NCI-H187 treated with DMSO at 0.1 percent for 48 hours (cell line): Measurements from ENCODE around the gene SLAMF8.

Experiments used
- DNase-seq: peaks from one replicate; lab custom pipeline; 2025; lab: John Stamatoyannopoulos, UW

Gene SLAMF8

DNA sequence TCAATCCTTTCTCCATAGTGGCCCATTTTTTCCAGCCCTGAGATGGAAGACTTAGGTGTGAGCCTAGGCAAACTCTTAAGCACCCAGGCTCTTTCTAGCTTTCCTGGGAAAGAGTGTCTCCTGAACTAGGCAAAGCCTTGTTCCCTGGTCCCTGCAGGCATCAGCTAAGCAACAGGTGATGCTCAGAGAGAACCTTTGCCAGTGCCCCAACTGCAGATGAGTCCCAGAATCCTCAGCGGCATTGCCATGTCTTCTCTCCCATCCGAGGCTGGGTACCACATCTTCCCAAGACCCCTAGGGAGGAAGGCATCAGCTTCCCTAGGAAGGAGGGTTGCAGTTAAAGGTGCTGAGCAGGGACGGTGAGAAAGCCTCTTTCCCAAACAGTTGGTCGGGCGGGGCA is 44.0 kb downstream of the SLAMF8 start:
- DNase-seq: no peak

DNA sequence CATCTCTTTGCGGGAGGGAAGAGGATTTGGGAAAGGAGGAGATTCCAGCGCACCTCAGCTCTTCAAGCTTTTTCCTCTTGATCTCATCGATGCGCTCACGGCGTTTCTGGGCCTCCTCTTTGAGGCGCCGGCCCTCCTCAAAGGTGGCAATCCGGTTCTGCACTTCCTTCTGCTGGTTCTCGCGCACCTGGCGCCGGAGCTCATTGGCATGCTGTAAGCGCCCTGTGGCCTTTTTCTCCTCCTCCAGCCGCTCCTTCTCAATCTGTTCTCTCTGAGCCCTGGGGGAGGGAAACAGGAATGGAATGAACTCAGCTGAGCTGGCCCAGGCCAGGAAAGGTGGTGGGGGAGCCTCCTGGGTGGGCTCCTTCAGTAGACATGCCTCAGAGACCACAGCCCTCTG is 46.2 kb downstream of the SLAMF8 start:
- DNase-seq: no peak

DNA sequence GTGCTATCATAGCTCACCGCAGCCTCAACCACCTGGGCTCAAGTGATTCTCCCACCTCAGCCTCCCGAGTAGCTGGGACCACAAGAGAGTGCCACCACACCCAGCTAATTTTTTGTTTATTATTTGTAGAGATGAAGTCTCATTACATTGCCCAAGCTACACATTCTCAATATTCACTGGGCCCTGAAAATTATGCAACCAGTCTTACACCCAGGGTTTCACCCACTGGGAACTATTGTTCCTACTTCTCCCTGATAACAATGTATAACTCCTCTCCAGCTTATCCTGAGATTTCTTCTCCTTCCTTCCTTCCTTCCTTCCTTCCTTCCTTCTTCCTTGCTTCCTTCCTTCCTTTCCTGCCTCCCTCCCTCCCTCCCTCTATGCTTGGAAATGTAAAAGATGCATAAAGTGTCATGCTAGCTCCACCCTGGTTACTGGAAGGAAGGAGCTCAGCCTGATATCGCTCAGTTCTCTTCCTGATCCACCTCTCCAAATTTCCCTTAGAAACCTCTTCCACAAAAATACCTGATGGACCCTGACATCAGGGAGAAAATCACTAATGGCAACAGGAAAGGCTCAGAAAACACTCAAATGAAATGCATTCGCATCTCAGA is 47.0 kb downstream of the SLAMF8 start:
- no peak for DNase-seq

DNA sequence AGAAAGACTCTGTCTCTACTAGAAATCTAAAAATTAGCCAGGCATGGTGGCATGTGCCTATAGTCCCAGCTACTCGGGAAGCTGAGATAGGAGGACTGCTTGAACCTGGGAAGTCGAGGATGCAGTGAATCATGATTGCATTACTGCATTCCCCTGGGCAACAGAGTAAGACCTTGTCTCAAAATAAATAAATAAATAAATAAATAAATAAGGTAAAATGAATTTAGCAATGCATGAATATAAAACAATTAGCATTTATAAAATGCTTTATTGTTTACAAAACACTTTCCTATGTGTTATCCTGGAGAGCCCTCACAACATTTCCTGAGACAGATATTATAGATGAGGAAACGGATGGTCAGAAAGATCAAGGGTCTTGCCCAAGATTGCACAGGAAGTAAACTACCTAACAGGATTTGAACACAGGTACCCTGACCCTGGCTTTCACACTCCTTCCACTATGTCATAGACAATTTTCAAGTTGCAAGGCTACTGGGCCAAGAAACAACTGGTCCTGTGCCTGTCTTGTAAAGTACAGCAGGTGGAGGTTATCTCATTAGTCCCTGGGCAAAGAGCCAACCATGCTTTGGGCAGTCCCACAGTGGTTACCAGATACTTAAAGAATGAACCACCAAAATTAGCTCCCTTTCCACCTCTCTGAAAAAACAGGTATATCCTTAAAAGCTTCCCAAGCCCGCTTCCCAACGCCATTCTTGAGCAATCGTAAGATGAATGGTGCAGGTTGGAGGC is 51.2 kb downstream of the SLAMF8 start:
- DNase-seq: no peak

DNA sequence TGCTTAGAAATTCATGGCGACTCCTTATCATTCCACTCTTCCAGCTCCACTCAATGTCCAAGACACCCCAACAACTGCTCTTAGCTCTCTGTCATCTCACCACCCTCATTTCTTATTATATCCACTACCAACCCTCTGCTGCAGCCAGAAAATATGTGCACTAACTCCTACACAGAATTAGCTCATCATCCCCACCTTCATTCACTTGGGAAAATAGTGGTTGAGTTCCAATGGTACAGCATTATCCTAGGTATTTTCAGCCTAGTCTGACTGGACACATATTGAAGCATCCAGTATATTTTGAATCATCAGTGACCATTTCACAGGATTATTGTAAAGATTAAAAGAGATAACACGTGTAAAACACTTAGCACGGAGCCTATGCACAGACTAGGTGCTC is 52.5 kb downstream of the SLAMF8 start:
- no peak for DNase-seq

DNA sequence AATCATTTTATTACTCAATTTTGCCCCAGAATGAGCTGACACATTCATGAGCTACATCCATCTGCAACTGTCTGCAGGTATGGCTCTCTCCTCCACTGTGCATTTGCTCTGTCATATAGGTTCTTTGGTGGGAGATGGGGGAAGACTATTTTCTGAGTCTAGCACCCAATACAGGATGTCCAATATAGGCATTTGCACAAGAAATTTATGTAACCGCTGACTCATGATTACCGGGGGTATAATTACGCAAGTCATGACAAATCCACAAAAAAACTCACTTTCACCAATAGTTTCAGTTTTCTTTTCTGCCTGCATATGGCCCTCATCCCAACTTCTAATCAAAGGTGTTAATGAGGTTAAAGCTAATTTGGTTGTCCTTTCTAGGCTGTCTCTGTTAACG is 53.3 kb downstream of the SLAMF8 start:
- no peak for DNase-seq

DNA sequence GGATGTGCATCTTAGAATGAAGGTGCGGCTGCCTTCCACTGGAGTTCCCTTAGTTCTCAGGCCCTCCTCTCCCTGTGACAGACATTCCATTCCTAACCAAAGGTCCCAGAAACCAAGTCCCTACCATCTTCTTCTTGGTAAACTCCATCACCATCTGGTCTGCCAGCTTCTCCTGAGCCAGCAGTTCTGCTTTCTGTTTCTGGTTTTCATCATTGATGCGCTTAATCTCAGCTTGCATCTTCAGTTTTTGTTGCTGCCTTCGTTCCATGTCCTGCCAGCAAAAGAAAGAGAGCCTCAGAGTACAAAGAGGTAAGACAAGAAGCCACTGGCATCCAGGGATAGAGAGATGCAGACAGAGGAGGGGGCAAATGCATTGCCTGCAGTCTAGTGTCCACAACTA is 53.8 kb downstream of the SLAMF8 start:
- DNase-seq: no peak

DNA sequence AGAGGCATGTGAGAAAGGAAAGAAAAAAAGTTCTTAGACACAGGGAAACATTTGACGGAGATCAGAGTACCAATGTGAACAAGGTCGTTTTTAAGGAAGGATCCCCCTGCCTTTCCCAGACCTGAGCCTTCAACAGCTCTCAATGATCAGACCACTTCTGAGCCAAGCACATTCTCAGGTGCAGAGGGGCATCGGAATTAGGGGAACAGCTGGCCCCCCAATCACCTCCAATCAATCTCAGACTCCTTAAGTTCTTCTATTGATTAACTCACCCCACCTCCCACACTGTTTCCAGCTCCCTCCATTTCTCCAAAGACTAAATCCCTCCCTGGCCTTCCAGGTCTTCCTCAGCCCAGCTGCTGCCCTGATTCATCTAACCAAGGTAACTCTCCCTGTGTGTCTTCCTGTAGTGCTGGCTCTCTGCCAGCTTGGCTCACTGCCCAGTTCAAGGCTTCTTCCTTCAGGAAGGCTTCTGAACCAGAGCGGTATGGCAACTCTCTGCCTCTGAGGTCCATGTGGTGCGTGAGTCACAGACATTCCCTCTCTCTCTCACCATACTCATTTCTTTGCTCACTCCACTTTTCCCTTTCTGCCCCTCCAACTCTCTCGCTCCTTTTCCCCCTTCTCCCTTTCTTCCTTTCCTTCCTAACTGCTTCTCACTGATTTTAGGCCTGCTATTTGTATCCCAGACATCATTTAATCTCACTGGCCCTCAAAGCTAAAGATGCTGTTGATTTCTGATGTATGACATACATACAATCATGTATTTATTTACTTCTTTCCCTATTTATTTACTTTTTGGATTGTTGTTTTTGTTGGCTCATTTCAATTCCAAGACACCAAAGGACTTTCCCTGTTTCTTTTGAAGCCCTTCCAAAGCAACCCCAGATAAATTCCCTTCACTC is 55.2 kb downstream of the SLAMF8 start:
- peak; percentile 96 for DNase-seq

DNA sequence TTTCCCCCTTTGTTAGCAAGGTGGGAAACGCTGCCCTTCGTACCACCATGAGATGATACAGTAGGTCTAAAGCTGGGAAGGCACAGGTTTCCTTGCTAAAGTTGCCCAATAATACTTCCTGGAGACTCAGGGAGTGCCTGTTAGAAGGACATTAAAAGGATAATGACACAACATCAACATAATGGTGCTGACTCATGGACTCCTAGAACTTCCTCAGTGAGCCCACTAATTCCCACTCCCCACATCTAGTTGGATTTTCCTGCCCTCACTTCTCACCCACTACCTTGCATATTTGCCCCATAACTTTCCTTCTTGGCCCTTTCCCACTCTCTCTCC is 55.8 kb downstream of the SLAMF8 start:
- DNase-seq: no peak

DNA sequence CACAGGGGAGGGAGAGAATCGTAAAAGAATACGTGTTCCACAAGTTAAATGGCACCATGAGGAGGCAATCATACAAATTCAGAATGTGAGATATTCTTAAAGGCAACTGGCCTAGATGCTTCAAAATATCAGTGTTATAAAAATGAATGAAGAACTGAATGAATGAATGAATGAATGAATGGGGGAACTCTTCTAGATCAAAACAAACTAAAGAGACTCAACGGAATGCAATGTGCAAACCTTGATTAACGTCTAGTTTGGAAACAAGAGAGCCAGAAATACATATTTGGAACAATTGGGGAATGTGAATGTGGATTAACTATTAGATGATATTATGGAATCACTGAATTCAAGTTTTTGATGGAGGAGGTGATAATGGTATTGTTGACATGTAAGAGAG is 56.5 kb downstream of the SLAMF8 start:
- DNase-seq: no peak

DNA sequence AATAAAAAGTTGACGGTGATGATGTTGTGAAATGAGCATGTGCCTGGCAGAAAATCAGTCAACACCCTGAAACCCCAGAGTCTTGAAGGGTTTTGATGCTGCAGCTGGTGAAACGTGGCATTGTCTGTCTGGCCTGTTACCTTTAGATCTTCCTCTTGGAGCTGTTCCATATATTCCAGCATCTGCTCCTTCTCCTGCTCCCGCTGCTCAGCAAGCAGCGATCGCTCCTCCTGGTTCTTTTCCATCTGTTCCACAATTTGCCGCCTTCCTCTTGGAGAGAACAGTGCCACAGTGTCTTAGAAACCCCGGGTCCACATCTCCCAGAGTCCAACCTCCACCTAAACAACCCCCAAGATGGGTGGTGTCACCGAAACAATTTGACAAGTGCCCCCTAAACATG is 57.6 kb downstream of the SLAMF8 start:
- no peak for DNase-seq
